HEK293T (cell line): ENCODE results near the gene BBX.

Source experiments
- CTCF ChIA-PET: fragments of 350-600 bp; formaldehyde crosslinking; extraction: SDS; loops from one replicate; lab custom pipeline; 2021; ENCODE audit warnings: antibody characterized with exemption, inconsistent platforms; lab: Yijun Ruan, JAX
- POLR2A ChIA-PET: fragments of 350-600 bp; formaldehyde crosslinking; extraction: SDS; loops from one replicate; lab custom pipeline; 2020; ENCODE audit warnings: antibody characterized with exemption, inconsistent platforms; lab: Yijun Ruan, JAX
- DNase-seq: peaks from one replicate; pipeline ENCODE4 v3.0.0; 2012; ENCODE audit warnings: mixed read lengths; ENCODE audit errors: extremely low spot score
- ARNT ChIP-seq: fragments of 450-650 bp; IDR thresholded peaks from 2 replicates; pipeline ENCODE4 v1.6.1; 2017; ENCODE audit warnings: mild to moderate bottlenecking
- BHLHE40 ChIP-seq: fragments of 450-650 bp; IDR thresholded peaks from 2 replicates; pipeline ENCODE4 v1.6.1; 2016; ENCODE audit warnings: mild to moderate bottlenecking, moderate library complexity, borderline replicate concordance
- CTBP1 ChIP-seq: fragments of 450-650 bp; IDR thresholded peaks from 2 replicates; pipeline ENCODE4 v1.6.1; 2016; ENCODE audit warnings: borderline replicate concordance
- ELF4 ChIP-seq: fragments of 450-650 bp; IDR thresholded peaks from 2 replicates; pipeline ENCODE4 v1.6.1; 2017; ENCODE audit warnings: antibody characterized with exemption
- FOXA1 ChIP-seq: fragments of 450-650 bp; IDR thresholded peaks from 2 replicates; pipeline ENCODE4 v1.6.1; 2016; ENCODE audit warnings: mild to moderate bottlenecking
- FOXK2 ChIP-seq: fragments of 450-650 bp; IDR thresholded peaks from 2 replicates; pipeline ENCODE4 v1.6.1; 2016; ENCODE audit warnings: mild to moderate bottlenecking
- FOXM1 ChIP-seq: fragments of 450-650 bp; IDR thresholded peaks from 2 replicates; pipeline ENCODE4 v1.6.1; 2017; ENCODE audit warnings: mild to moderate bottlenecking, borderline replicate concordance
- HDGF ChIP-seq: fragments of 450-650 bp; IDR thresholded peaks from 2 replicates; pipeline ENCODE4 v1.6.1; 2017; ENCODE audit warnings: antibody characterized with exemption, borderline replicate concordance
- L3MBTL2 ChIP-seq: fragments of 450-650 bp; conservative IDR thresholded peaks from 2 replicates; pipeline ENCODE4 v1.6.1; 2016; ENCODE audit warnings: mild to moderate bottlenecking
- LEF1 ChIP-seq: fragments of 450-650 bp; IDR thresholded peaks from 2 replicates; pipeline ENCODE4 v1.6.1; 2017; ENCODE audit warnings: mild to moderate bottlenecking, borderline replicate concordance
- NFRKB ChIP-seq: fragments of 450-650 bp; IDR thresholded peaks from 2 replicates; pipeline ENCODE4 v1.6.1; 2016; ENCODE audit warnings: mild to moderate bottlenecking, moderate library complexity
- PKNOX1 ChIP-seq: fragments of 450-650 bp; IDR thresholded peaks from 2 replicates; pipeline ENCODE4 v1.6.1; 2016
- SP1 ChIP-seq: fragments of 450-650 bp; IDR thresholded peaks from 2 replicates; pipeline ENCODE4 v1.6.1; 2017
- SUZ12 ChIP-seq: fragments of 450-650 bp; IDR thresholded peaks from 2 replicates; pipeline ENCODE4 v1.6.1; 2016; ENCODE audit warnings: mild to moderate bottlenecking
- TARDBP ChIP-seq: fragments of 450-650 bp; IDR thresholded peaks from 2 replicates; pipeline ENCODE4 v1.6.1; 2016
- ZNF384 ChIP-seq: fragments of 450-650 bp; IDR thresholded peaks from 2 replicates; pipeline ENCODE4 v1.6.1; 2016

BBX gene

DNA sequence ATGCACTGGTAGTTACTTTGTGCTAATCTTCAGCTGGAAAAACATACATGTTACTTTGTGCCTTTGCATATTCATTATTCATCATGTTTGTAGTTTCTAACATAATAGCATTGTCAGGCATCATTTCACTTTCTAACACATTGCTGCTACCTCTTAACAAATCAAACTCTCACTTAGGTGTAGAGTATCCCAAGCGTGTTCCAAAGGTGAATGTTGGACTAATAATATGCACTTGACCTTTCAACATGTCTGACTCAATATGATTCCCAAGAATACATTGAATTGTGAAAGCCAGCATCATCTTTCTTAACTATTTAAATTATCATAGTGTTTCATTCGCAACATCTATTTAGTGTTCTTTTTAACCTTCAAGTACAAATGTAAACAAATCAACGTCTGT, 211.6 kb downstream of the BBX start:
- ChIA-PET POLR2A (no interaction called here), CTCF (no interaction called here)
- no peak for TF ChIP-seq ZNF384
- TF ChIP-seq CTBP1 = no peak
- TF ChIP-seq TARDBP = no peak
- TF ChIP-seq NFRKB = no peak
- no peak for DNase-seq

GRCh38 chr3:107737914-107738313, 215.2 kb downstream of the BBX start:
- ChIA-PET CTCF (no interaction called here), POLR2A (no interaction called here)
- DNase-seq = no peak
- no peak for TF ChIP-seq SP1
- no peak for TF ChIP-seq SUZ12
- no peak for TF ChIP-seq TARDBP
- TF ChIP-seq FOXK2 = no peak
- no peak for TF ChIP-seq ZNF384
- no peak for TF ChIP-seq LEF1
- no peak for TF ChIP-seq BHLHE40
- TF ChIP-seq PKNOX1 = no peak
- no peak for TF ChIP-seq L3MBTL2
- TF ChIP-seq FOXA1 = no peak
- TF ChIP-seq FOXM1 = no peak
- no peak for TF ChIP-seq HDGF

DNA sequence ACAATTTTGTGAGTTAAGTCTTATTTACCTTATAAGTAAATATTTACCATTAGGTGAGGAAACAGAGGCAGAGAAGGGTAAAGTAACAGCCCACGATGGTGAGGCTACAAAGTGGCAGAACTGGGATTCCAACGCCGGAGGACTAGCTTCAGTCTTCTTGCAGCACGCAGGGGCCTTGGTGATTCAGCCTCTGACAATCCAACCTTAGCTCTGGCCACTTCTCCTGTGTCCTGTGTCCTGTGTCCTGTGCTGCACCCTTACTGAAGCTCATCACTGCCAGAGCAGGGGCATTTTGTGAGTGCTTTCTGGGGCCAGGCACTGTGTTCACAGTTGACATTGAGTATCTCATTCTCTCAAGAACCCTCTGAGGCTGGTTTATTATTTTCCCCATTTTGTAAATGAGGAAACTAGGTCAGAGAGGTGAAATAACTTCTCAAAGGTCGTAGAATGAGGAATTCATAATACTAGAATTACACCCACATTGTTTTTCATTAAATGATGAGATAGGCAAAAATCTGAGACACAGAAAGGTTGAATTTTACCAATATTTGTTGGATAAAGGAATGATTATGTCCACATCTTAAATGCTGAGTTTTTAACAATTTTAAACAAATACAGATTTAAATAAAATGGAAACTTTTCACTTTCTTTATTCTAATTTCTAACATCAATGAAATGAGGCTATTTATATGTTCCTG, 215.9 kb downstream of the BBX start:
- CTCF ChIA-PET = interaction anchor here (3.5 kb wide), 1 partner anchor 63 kb away, joined by 35 read pairs; no protein-coding TSS in a partner anchor
- no peak for DNase-seq
- TF ChIP-seq ARNT (no peak), ELF4 (no peak), FOXK2 (no peak), CTBP1 (no peak), TARDBP (no peak), FOXM1 (no peak), SUZ12 (no peak), SP1 (no peak), FOXA1 (no peak), HDGF (no peak), LEF1 (no peak), ZNF384 (no peak), PKNOX1 (no peak)
- POLR2A ChIA-PET = no interaction called here

GRCh38 chr3:107739227-107739626, 216.5 kb downstream of the BBX start:
- ChIA-PET CTCF (interaction anchor here (3.5 kb wide), 1 partner anchor 63 kb away, joined by 35 read pairs; no protein-coding TSS in a partner anchor), POLR2A (no interaction called here)
- TF ChIP-seq ELF4 (no peak), CTBP1 (no peak), SP1 (no peak), FOXK2 (no peak), HDGF (no peak), LEF1 (no peak), FOXM1 (no peak), SUZ12 (no peak), L3MBTL2 (no peak), TARDBP (no peak), ARNT (no peak), NFRKB (no peak), ZNF384 (no peak), PKNOX1 (no peak)
- DNase-seq = no peak

DNA sequence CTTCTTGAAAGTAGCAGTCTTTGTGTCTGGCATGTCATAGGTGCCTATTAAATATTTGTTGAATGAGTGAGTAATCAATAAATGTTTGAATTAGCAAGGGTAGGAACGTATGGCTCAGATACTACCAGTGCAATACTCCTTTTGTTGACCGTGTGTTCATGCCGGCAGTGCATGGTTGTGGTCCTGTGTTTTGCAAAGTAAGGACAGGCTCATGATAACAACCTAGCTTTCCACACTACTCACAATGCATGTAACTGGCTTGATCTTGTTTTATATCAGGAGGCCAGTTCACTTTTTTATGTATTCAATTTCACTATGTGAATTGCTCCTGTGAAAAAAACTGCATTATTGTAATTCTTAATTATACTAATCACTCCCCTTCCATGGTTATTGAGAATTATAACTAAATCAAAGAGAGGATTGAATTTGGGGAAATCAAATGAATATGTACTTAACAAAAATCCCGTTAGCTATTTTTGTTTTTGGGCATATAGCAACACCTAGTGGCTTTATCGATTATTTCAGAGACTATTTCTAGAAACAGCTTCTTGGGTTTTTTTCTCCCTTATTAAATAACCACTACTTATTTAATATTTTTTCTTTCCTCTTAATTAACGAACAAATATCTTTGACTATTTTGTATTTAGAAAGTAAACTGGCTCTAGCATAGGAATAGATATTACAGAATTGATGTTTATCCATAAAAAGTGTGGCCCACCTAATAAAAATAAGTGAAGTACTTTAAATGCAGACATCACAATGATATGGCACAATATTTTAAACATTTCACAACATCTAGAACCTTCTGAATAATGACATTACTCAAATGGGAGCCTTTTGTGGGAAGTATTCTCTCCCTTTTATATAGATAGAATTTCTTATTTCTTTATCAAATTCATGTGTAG, 218.5 kb downstream of the BBX start:
- DNase-seq = no peak
- POLR2A ChIA-PET = no interaction called here
- CTCF ChIA-PET = interaction anchor here (0.9 to 3.5 kb wide), 4 partner anchors 52 to 98 kb away, joined by 3 to 35 read pairs (median 4); no protein-coding TSS in a partner anchor
- TF ChIP-seq FOXM1 = no peak

GRCh38 chr3:107745354-107745753, 222.6 kb downstream of the BBX start:
- no peak for DNase-seq
- TF ChIP-seq ZNF384 = peak; percentile 53
- TF ChIP-seq PKNOX1 = no peak
- CTCF ChIA-PET = interaction anchor here (1.8 kb wide), 1 partner anchor 86 kb away, joined by 5 read pairs; no protein-coding TSS in a partner anchor
- POLR2A ChIA-PET = no interaction called here
